Measurements from ENCODE around the gene RTN4RL2. TPM values are rescaled to one million over a fixed set of nuclear protein-coding genes. Genes with fewer than 3 reads are reported as not detected.

RTN4RL2 gene
- total and polyA plus RNA-seq, 2 experiments from 2014 or later = 0.09 to 1.3 TPM

GRCh38 chr11:57508341-57509170 is 48.2 kb downstream of the RTN4RL2 start:
- Histone ChIP-seq H3K4me1 (ENCODE audit: low read depth) (no peaks in the 10 kb centered on the region), H3K9me3 (ENCODE audit: low read depth) (no peaks in the 10 kb centered on the region), H3K27ac (no peak overlapping the region), H3K36me3 (no peaks in the 10 kb centered on the region), H3K27me3 (no peaks in the 10 kb centered on the region), H3K4me3 (no peak overlapping the region)
- DNase-seq (ENCODE audit: low read depth in 1 of 2, low spot score in 1 of 2) = no peak
- no peak for TF ChIP-seq CTCF (IDR thresholded peaks at IDR 0.05; ENCODE audit: low read depth, low read length)

GRCh38 chr11:57511741-57512430 is 51.6 kb downstream of the RTN4RL2 start:
- Histone ChIP-seq H3K4me1 (ENCODE audit: low read depth) (peaks cover 7% of the 10 kb centered on the region), H3K9me3 (ENCODE audit: low read depth) (no peaks in the 10 kb centered on the region), H3K27ac (no peak overlapping the region), H3K4me3 (no peak overlapping the region), H3K36me3 (no peaks in the 10 kb centered on the region), H3K27me3 (peaks cover 7% of the 10 kb centered on the region)
- TF ChIP-seq CTCF (IDR thresholded peaks at IDR 0.05; ENCODE audit: low read depth, low read length) = no peak
- no peak for DNase-seq (ENCODE audit: low read depth in 1 of 2, low spot score in 1 of 2)

GRCh38 chr11:57512646-57513451 is 52.5 kb downstream of the RTN4RL2 start:
- H3K27ac ChIP-seq = no peak overlapping the region
- peaks cover 13% of the 10 kb centered on the region for H3K27me3 ChIP-seq
- no peaks in the 10 kb centered on the region for H3K9me3 ChIP-seq (ENCODE audit: low read depth)
- TF ChIP-seq CTCF (IDR thresholded peaks at IDR 0.05; ENCODE audit: low read depth, low read length) = no peak
- DNase-seq (ENCODE audit: low read depth in 1 of 2, low spot score in 1 of 2) = no peak
- peaks cover 7% of the 10 kb centered on the region for H3K4me1 ChIP-seq (ENCODE audit: low read depth)
- no peaks in the 10 kb centered on the region for H3K36me3 ChIP-seq
- no peak overlapping the region for H3K4me3 ChIP-seq

GRCh38 chr11:57513452-57513795 is 53.1 kb downstream of the RTN4RL2 start:
- Histone ChIP-seq H3K36me3 (no peaks in the 10 kb centered on the region), H3K27me3 (peaks cover 13% of the 10 kb centered on the region), H3K27ac (no peak overlapping the region), H3K4me3 (no peak overlapping the region), H3K9me3 (ENCODE audit: low read depth) (no peaks in the 10 kb centered on the region), H3K4me1 (ENCODE audit: low read depth) (peaks cover 7% of the 10 kb centered on the region)
- no peak for TF ChIP-seq CTCF (IDR thresholded peaks at IDR 0.05; ENCODE audit: low read depth, low read length)
- DNase-seq (ENCODE audit: low read depth in 1 of 2, low spot score in 1 of 2) = no peak

GRCh38 chr11:57513911-57514537 is 53.7 kb downstream of the RTN4RL2 start:
- TF ChIP-seq CTCF (IDR thresholded peaks at IDR 0.05; ENCODE audit: low read depth, low read length) = no peak
- Histone ChIP-seq H3K27me3 (peaks cover 13% of the 10 kb centered on the region), H3K4me1 (ENCODE audit: low read depth) (peaks cover 7% of the 10 kb centered on the region), H3K36me3 (no peaks in the 10 kb centered on the region), H3K27ac (no peak overlapping the region), H3K9me3 (ENCODE audit: low read depth) (no peaks in the 10 kb centered on the region), H3K4me3 (peak overlapping the region; percentile 48)
- DNase-seq (ENCODE audit: low read depth in 1 of 2, low spot score in 1 of 2) = peak; percentile 56

All from cardiac muscle cell (in vitro differentiated cells and primary cell).